ENCODE results near the gene PRAMEF7. TPM values are rescaled to one million over a fixed set of nuclear protein-coding genes. Genes with fewer than 3 reads are reported as not detected.
"Not testable (repeated sequence)": the region's sequence is repeated elsewhere in the genome, so short reads cannot be mapped to it uniquely, and the experiment has no call there.

Gene PRAMEF7
- not detected for polyA plus RNA-seq (2013, experiment 1 of 4)
- not detected for polyA plus RNA-seq (2013, experiment 2 of 4)
- polyA plus RNA-seq (2013, experiment 3 of 4): not detected
- polyA plus RNA-seq (2013, experiment 4 of 4): not detected

DNA sequence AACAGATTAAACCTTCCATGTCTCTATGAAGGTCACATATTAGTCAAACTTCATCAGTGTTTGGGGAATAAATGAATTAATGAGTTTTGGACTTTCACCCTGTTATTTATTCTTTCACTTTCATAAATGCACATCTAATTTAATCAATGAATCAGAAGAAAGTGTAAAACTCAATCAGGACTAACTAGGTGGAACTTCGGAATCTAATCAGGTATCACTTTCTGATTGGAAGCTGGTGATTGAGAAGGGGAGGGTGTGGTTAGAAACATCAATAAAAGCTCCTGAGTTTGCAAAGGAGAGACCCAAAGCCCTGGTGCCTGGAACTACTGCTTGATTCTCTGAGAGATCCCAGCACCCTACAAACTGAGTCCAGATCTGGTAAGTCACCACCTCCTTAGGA is at the start of gene PRAMEF7:
PRAMEF7 (plus strand) TSS at position 301 of the 400 bp plus-strand sequence. CDS start 1,083 bp downstream, outside the sequence.
- not testable (repeated sequence) for H3K4me3 ChIP-seq (ENCODE audit: insufficient read depth, low read depth, low read length); H3K27ac ChIP-seq (ENCODE audit: insufficient read depth, low read depth, low read length, poor library complexity, severe bottlenecking); H3K36me3 ChIP-seq (ENCODE audit: control insufficient read depth, insufficient read depth, low read length); H3K9me3 ChIP-seq (ENCODE audit: control insufficient read depth, low read length); H3K4me1 ChIP-seq (ENCODE audit: control insufficient read depth, insufficient read depth, low read length); H3K27me3 ChIP-seq (ENCODE audit: control insufficient read depth, insufficient read depth, low read length, poor library complexity, severe bottlenecking)
- no CpG with 5 or more reads among the region's 1 CpG for WGBS, 2 experiments

DNA sequence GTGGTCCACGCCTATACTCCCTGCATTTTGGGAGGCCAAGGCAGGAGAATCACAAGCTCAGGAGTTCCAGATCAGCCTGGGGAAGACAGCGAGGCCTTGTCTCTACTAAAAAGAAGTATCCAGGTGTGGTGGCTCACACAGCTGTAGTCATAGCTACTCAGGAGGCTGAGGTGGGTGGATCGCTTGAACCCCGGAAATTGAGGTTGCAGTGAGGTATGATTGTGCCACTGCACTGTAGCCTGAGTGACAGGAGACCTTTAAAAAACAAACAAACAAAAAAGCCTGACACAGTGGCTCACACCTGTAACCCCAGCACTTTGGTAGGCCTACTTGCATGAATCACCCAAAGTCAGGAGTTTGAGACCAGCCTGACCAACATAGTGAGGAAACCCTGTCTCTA is 38.0 kb upstream of the PRAMEF7 start:
- not testable (repeated sequence) for H3K27me3 ChIP-seq (ENCODE audit: control insufficient read depth, insufficient read depth, low read length, poor library complexity, severe bottlenecking); H3K4me1 ChIP-seq (ENCODE audit: control insufficient read depth, insufficient read depth, low read length); H3K27ac ChIP-seq (ENCODE audit: insufficient read depth, low read depth, low read length, poor library complexity, severe bottlenecking); H3K9me3 ChIP-seq (ENCODE audit: control insufficient read depth, low read length); H3K4me3 ChIP-seq (ENCODE audit: insufficient read depth, low read depth, low read length); H3K36me3 ChIP-seq (ENCODE audit: control insufficient read depth, insufficient read depth, low read length)
- WGBS, 2 experiments: 54 to 67% methylated on average over 3 of the region's 4 CpGs

DNA sequence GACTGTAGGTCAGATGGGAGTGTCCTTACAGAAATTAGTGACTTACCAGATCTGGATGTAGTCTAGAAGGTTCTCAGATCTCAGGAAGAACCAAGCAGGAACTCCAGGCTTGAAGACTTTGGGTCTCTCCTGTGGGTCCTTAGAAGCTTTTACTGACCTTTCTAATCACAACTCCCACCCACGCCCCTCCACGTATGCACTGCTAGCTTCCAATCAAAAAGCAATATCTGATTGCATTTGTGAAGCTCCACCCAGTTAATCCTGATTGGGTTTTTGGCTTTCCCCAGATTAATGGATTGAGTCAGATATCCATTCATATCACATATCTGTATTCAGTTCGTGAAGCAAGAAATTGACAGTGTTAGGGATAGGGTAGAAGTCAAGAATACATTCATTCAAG is 30.3 kb upstream of the PRAMEF7 start, which contains the start of gene PRAMEF4:
PRAMEF4 (minus strand) TSS at position 101 of the 400 bp plus-strand sequence. CDS start 2,807 bp downstream, outside the sequence.
- H3K4me3 ChIP-seq (ENCODE audit: insufficient read depth, low read depth, low read length); H3K27me3 ChIP-seq (ENCODE audit: control insufficient read depth, insufficient read depth, low read length, poor library complexity, severe bottlenecking); H3K9me3 ChIP-seq (ENCODE audit: control insufficient read depth, low read length); H3K27ac ChIP-seq (ENCODE audit: insufficient read depth, low read depth, low read length, poor library complexity, severe bottlenecking); H3K36me3 ChIP-seq (ENCODE audit: control insufficient read depth, insufficient read depth, low read length); H3K4me1 ChIP-seq (ENCODE audit: control insufficient read depth, insufficient read depth, low read length): not testable (repeated sequence)
- WGBS, 2 experiments: 41 to 67% methylated on average over 2 of the region's 3 CpGs

DNA sequence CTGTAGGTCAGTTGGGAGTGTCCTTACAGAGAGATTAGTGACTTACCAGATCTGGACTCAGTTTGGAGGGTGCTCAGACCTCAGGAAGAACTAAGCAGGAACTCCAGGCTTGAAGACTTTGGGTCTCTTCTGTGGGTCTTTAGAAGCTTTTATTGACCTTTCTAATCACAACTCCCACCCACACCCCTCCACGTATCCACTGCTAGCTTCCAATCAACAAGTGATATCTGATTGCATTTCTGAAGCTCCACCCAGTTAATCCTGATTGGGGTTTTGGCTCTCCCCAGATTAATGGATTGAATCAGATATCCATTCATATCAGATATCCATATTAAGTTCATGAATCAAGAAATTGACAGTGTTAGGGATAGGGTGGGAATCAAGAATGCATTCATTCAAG is 18.2 kb upstream of the PRAMEF7 start, which contains the start of gene PRAMEF10:
PRAMEF10 (minus strand) TSS at position 101 of the 400 bp plus-strand sequence. CDS start 2,423 bp downstream, outside the sequence.
- H3K27ac ChIP-seq (ENCODE audit: insufficient read depth, low read depth, low read length, poor library complexity, severe bottlenecking); H3K4me3 ChIP-seq (ENCODE audit: insufficient read depth, low read depth, low read length); H3K9me3 ChIP-seq (ENCODE audit: control insufficient read depth, low read length); H3K27me3 ChIP-seq (ENCODE audit: control insufficient read depth, insufficient read depth, low read length, poor library complexity, severe bottlenecking); H3K4me1 ChIP-seq (ENCODE audit: control insufficient read depth, insufficient read depth, low read length); H3K36me3 ChIP-seq (ENCODE audit: control insufficient read depth, insufficient read depth, low read length): not testable (repeated sequence)
- no CpG with 5 or more reads among the region's 1 CpG for WGBS, 2 experiments

DNA sequence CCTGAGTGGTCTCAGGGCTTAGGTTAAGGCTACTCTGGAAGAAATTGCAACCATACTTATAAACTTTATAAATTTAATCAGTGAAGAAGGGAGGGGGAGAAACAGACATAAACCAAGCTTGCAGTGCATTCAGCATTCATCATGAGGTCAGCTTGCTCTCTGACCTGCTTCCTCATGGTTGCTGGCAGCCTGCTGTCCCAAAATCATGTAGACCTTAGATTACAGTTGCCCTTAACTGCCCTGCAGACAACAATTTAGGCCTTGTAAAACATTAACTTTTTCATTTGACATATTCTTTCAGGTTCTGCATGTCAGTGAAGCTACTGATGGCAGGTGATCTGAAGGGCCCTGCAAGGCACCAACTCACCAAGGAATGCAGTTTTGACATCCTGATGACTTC is 17.2 kb upstream of the PRAMEF7 start:
- H3K27ac ChIP-seq (ENCODE audit: insufficient read depth, low read depth, low read length, poor library complexity, severe bottlenecking); H3K4me3 ChIP-seq (ENCODE audit: insufficient read depth, low read depth, low read length); H3K9me3 ChIP-seq (ENCODE audit: control insufficient read depth, low read length); H3K4me1 ChIP-seq (ENCODE audit: control insufficient read depth, insufficient read depth, low read length); H3K36me3 ChIP-seq (ENCODE audit: control insufficient read depth, insufficient read depth, low read length); H3K27me3 ChIP-seq (ENCODE audit: control insufficient read depth, insufficient read depth, low read length, poor library complexity, severe bottlenecking): not testable (repeated sequence)

DNA sequence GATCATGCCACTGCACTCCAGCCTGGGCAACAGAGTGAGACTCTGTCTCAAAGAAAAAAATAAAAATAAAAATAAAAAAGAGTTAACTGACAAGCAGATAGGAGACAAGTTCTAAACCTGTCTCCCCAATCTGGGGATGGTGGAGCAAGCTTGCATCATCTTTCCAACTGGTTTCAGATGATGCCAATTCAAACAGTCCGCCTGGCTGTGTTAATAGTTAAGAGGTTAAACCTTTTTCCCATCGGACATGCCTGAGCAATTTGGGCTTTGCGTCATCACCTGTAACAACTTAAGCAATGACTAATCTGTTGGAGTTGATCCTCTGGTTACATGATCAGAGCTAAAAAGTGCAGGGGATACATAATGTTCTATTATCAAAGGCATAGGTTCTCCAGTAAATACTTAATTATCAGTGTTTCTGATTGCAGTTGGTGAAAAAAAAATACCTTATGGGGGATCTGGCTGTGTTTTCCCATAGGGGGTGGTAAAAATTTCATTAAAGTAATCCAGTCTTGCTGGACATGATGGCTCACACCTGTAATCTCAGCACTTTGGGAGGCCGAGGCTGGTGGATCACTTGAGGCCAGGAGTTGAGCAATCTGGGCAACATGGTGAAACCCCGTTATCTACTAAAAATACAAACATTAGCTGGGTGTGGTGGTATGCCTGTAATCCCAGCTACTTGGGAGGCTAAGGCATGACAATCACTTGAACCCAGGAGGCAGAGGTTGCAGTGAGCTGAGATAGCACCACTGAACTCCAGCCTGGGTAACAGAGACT is 12.4 kb upstream of the PRAMEF7 start:
- H3K27me3 ChIP-seq (ENCODE audit: control insufficient read depth, insufficient read depth, low read length, poor library complexity, severe bottlenecking); H3K4me3 ChIP-seq (ENCODE audit: insufficient read depth, low read depth, low read length); H3K9me3 ChIP-seq (ENCODE audit: control insufficient read depth, low read length); H3K4me1 ChIP-seq (ENCODE audit: control insufficient read depth, insufficient read depth, low read length); H3K36me3 ChIP-seq (ENCODE audit: control insufficient read depth, insufficient read depth, low read length); H3K27ac ChIP-seq (ENCODE audit: insufficient read depth, low read depth, low read length, poor library complexity, severe bottlenecking): not testable (repeated sequence)
- 88% methylated on average over 1 of the region's 5 CpGs; no CpG with 5 or more reads in 1 of the 2 experiments for WGBS, 2 experiments

DNA sequence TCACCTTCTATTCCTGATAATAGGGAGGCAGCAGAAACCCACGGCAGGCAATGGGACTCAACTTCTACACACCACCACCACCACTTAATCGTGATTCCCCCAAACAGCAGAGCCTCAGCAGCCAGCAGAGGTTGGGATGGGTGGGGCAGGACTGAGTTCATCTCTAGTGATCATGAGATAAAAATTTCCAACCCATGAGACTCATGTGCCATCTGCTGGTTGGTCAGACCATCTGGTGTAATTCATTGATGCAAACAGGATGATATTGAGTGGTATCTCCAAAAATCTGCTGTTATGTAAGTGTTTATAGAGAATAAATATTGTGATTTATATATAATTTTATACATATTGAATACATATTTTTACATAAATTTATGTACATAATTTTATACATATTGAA is 5.3 kb downstream of the PRAMEF7 start:
- H3K27me3 ChIP-seq (ENCODE audit: control insufficient read depth, insufficient read depth, low read length, poor library complexity, severe bottlenecking); H3K4me3 ChIP-seq (ENCODE audit: insufficient read depth, low read depth, low read length); H3K27ac ChIP-seq (ENCODE audit: insufficient read depth, low read depth, low read length, poor library complexity, severe bottlenecking); H3K9me3 ChIP-seq (ENCODE audit: control insufficient read depth, low read length); H3K4me1 ChIP-seq (ENCODE audit: control insufficient read depth, insufficient read depth, low read length); H3K36me3 ChIP-seq (ENCODE audit: control insufficient read depth, insufficient read depth, low read length): not testable (repeated sequence)
- WGBS, 2 experiments: 73 to 82% methylated on average over 1 to 2 of the region's 2 CpGs

DNA sequence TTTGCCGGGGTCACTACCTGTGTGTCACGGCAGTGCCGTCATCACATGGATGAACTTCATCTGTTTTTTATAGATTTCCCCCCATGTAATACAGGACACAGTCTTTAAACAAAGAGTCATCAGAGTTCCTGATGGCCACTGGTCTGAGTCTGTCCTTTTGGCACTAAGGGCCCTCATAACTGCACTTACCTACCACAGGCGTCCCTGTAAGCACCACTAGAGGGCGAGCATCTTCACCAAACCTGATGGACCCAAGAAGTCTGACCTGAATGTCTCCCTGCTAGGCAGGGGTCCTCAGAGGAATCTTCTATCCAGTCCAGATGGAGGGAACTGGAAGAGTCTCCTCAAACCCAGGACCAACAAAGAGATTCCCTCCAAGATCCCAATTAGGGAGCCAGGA is 8.0 kb downstream of the PRAMEF7 start:
- WGBS, 2 experiments: 93% methylated on average over 1 of the region's 5 CpGs; no CpG with 5 or more reads in 1 of the 2 experiments
- H3K4me3 ChIP-seq (ENCODE audit: insufficient read depth, low read depth, low read length); H3K36me3 ChIP-seq (ENCODE audit: control insufficient read depth, insufficient read depth, low read length); H3K4me1 ChIP-seq (ENCODE audit: control insufficient read depth, insufficient read depth, low read length); H3K27me3 ChIP-seq (ENCODE audit: control insufficient read depth, insufficient read depth, low read length, poor library complexity, severe bottlenecking); H3K27ac ChIP-seq (ENCODE audit: insufficient read depth, low read depth, low read length, poor library complexity, severe bottlenecking); H3K9me3 ChIP-seq (ENCODE audit: control insufficient read depth, low read length): not testable (repeated sequence)

DNA sequence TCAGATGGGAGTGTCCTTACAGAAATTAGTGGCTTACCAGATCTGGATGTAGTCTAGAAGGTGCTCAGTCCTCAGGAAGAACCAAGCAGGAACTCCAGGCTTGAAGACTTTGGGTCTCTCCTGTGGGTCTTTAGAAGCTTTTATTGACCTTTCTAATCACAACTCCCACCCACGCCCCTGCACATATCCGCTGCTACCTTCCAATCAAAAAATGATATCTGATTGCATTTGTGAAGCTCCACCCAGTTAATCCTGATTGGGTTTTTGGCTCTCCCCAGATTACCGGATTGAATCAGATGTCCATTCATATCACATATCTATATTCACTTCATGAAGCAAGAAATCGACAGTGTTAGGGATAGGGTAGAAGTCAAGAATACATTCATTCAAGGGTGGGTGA is 31.1 kb downstream of the PRAMEF7 start, which contains the start of gene PRAMEF6:
PRAMEF6 (minus strand) TSS at position 101 of the 400 bp plus-strand sequence. CDS start 5,062 bp downstream, outside the sequence.
- no CpG with 5 or more reads among the region's 4 CpGs for WGBS, 2 experiments
- not testable (repeated sequence) for H3K4me3 ChIP-seq (ENCODE audit: insufficient read depth, low read depth, low read length); H3K36me3 ChIP-seq (ENCODE audit: control insufficient read depth, insufficient read depth, low read length); H3K4me1 ChIP-seq (ENCODE audit: control insufficient read depth, insufficient read depth, low read length); H3K27me3 ChIP-seq (ENCODE audit: control insufficient read depth, insufficient read depth, low read length, poor library complexity, severe bottlenecking); H3K9me3 ChIP-seq (ENCODE audit: control insufficient read depth, low read length); H3K27ac ChIP-seq (ENCODE audit: insufficient read depth, low read depth, low read length, poor library complexity, severe bottlenecking)

Data from ectodermal cell (in vitro differentiated cells).